ENCODE results near the gene C1orf210.

- TF ChIP-seq, protein P1, sequence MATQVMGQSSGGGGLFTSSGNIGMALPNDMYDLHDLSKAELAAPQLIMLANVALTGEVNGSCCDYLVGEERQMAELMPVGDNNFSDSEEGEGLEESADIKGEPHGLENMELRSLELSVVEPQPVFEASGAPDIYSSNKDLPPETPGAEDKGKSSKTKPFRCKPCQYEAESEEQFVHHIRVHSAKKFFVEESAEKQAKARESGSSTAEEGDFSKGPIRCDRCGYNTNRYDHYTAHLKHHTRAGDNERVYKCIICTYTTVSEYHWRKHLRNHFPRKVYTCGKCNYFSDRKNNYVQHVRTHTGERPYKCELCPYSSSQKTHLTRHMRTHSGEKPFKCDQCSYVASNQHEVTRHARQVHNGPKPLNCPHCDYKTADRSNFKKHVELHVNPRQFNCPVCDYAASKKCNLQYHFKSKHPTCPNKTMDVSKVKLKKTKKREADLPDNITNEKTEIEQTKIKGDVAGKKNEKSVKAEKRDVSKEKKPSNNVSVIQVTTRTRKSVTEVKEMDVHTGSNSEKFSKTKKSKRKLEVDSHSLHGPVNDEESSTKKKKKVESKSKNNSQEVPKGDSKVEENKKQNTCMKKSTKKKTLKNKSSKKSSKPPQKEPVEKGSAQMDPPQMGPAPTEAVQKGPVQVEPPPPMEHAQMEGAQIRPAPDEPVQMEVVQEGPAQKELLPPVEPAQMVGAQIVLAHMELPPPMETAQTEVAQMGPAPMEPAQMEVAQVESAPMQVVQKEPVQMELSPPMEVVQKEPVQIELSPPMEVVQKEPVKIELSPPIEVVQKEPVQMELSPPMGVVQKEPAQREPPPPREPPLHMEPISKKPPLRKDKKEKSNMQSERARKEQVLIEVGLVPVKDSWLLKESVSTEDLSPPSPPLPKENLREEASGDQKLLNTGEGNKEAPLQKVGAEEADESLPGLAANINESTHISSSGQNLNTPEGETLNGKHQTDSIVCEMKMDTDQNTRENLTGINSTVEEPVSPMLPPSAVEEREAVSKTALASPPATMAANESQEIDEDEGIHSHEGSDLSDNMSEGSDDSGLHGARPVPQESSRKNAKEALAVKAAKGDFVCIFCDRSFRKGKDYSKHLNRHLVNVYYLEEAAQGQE (IDR thresholded peaks at IDR 0.05; ENCODE audit: low read depth): no peak
- TF ChIP-seq JUND (IDR thresholded peaks at IDR 0.05): no peak
- TF ChIP-seq, protein P2, sequence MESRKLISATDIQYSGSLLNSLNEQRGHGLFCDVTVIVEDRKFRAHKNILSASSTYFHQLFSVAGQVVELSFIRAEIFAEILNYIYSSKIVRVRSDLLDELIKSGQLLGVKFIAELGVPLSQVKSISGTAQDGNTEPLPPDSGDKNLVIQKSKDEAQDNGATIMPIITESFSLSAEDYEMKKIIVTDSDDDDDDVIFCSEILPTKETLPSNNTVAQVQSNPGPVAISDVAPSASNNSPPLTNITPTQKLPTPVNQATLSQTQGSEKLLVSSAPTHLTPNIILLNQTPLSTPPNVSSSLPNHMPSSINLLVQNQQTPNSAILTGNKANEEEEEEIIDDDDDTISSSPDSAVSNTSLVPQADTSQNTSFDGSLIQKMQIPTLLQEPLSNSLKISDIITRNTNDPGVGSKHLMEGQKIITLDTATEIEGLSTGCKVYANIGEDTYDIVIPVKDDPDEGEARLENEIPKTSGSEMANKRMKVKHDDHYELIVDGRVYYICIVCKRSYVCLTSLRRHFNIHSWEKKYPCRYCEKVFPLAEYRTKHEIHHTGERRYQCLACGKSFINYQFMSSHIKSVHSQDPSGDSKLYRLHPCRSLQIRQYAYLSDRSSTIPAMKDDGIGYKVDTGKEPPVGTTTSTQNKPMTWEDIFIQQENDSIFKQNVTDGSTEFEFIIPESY (IDR thresholded peaks at IDR 0.05; ENCODE audit: extremely low read depth, insufficient replicate concordance, low read length): no peak
- TF ChIP-seq, protein P3, sequence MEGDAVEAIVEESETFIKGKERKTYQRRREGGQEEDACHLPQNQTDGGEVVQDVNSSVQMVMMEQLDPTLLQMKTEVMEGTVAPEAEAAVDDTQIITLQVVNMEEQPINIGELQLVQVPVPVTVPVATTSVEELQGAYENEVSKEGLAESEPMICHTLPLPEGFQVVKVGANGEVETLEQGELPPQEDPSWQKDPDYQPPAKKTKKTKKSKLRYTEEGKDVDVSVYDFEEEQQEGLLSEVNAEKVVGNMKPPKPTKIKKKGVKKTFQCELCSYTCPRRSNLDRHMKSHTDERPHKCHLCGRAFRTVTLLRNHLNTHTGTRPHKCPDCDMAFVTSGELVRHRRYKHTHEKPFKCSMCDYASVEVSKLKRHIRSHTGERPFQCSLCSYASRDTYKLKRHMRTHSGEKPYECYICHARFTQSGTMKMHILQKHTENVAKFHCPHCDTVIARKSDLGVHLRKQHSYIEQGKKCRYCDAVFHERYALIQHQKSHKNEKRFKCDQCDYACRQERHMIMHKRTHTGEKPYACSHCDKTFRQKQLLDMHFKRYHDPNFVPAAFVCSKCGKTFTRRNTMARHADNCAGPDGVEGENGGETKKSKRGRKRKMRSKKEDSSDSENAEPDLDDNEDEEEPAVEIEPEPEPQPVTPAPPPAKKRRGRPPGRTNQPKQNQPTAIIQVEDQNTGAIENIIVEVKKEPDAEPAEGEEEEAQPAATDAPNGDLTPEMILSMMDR (IDR thresholded peaks at IDR 0.05 in 2 of 3, conservative IDR thresholded peaks at IDR 0.05 in 1 of 3; ENCODE audit: borderline replicate concordance in 1 of 3, insufficient read depth in 1 of 3, low read depth in 2 of 3, low read length in 2 of 3): no peak
- no peak for TF ChIP-seq MAX (IDR thresholded peaks at IDR 0.05)
- TF ChIP-seq POLR2A (IDR thresholded peaks at IDR 0.05; ENCODE audit: borderline replicate concordance, extremely low read depth, insufficient read depth, insufficient read length): no peak
- no peak for TF ChIP-seq ATF3 (IDR thresholded peaks at IDR 0.05)
- TF ChIP-seq CEBPB (IDR thresholded peaks at IDR 0.05; ENCODE audit: low read depth): no peak
- no peak for TF ChIP-seq YY1 (IDR thresholded peaks at IDR 0.05; ENCODE audit: extremely low read depth, insufficient replicate concordance, low read depth, low read length)
- no peak for TF ChIP-seq EGR1 (IDR thresholded peaks at IDR 0.05; ENCODE audit: low read depth)
These were observed 51.1 kb downstream of the C1orf210 start for GRCh38 chr1:43234267-43234666.
